SK-N-SH (cell line): ENCODE data around the gene HS6ST1. TPM values are rescaled to one million over a fixed set of nuclear protein-coding genes. Genes with fewer than 3 reads are reported as not detected.
A peak's percentile ranks its signal among the peaks of the same experiment; 100 is the strongest.

Source experiments
- CTCF ChIA-PET: fragments of 300-600, 350-600 bp; formaldehyde crosslinking; extraction: SDS; loops from one replicate; lab custom pipeline; 2021; lab: Yijun Ruan, JAX
- POLR2A ChIA-PET: fragments of 350-600 bp; sonication (Branson Sonifier 250); formaldehyde crosslinking; extraction: SDS; loops from one replicate; lab custom pipeline; 2020; ENCODE audit warnings: antibody characterized with exemption, inconsistent platforms; lab: Yijun Ruan, JAX
- DNase-seq: peaks from one replicate; pipeline ENCODE4 v3.0.0; 2012
- H2AFZ ChIP-seq: fragments of 200-600 bp; sonication (generic); 2 replicates; pipeline ENCODE4 v1.8.1; 2016; ENCODE audit warnings: antibody characterized with exemption, mild to moderate bottlenecking, low read depth
- H3F3A ChIP-seq: fragments of 200-600 bp; sonication (generic); replicated peaks from 2 replicates; pipeline ENCODE3; 2016; ENCODE audit warnings: antibody characterized with exemption, mild to moderate bottlenecking; ENCODE audit not compliant: insufficient read depth
- H3K27ac ChIP-seq, 2 experiments: fragments of 200-500 bp in 1 of 2; fragments of 200-600 bp in 1 of 2; sonication (Bioruptor generic) in 1 of 2; sonication (generic), shearing (Covaris generic) in 1 of 2; 2 replicates each; pipeline versions ENCODE4 v1.5.1 to v1.6.1; 2014 to 2016; ENCODE audit warnings: low read depth in 2 of 2, inconsistent platforms in 1 of 2, low read length in 1 of 2, mild to moderate bottlenecking in 1 of 2, mixed read lengths in 1 of 2
- H3K27me3 ChIP-seq: fragments of 200-600 bp; sonication (generic), shearing (Covaris generic); 2 replicates; pipeline ENCODE4 v1.6.1; 2016; ENCODE audit warnings: mixed run types; ENCODE audit not compliant: insufficient read depth
- H3K36me3 ChIP-seq, 2 experiments: fragments of 200-500 bp in 1 of 2; fragments of 200-600 bp in 1 of 2; sonication (Bioruptor generic) in 1 of 2; sonication (generic) in 1 of 2; replicated peaks in 1 of 2; 2 replicates each; pipeline versions ENCODE3 to v1.5.1; 2014 to 2016; ENCODE audit warnings: low read length in 1 of 2, mild to moderate bottlenecking in 1 of 2; ENCODE audit not compliant: insufficient read depth in 2 of 2, control insufficient read depth in 1 of 2
- H3K4me1 ChIP-seq, 2 experiments: fragments of 200-500 bp in 1 of 2; fragments of 200-600 bp in 1 of 2; sonication (Bioruptor generic) in 1 of 2; sonication (generic), shearing (Covaris generic) in 1 of 2; 2 replicates each; pipeline versions ENCODE4 v1.5.1 to v1.6.1; 2014 to 2016; ENCODE audit warnings: low read depth in 1 of 2, low read length in 1 of 2, mixed run types in 1 of 2; ENCODE audit not compliant: insufficient read depth in 2 of 2, control insufficient read depth in 1 of 2
- H3K4me2 ChIP-seq: fragments of 200-600 bp; sonication (generic), shearing (Covaris generic); 2 replicates; pipeline ENCODE4 v1.6.1; 2017; ENCODE audit warnings: mixed run types
- H3K4me3 ChIP-seq, 2 experiments: fragments of 200-500 bp in 1 of 2; fragments of 200-600 bp in 1 of 2; sonication (Bioruptor generic) in 1 of 2; sonication (generic), shearing (Covaris generic) in 1 of 2; 2 replicates each; pipeline versions ENCODE4 v1.5.1 to v1.8.1; 2014 to 2016; ENCODE audit warnings: low read depth in 2 of 2, inconsistent platforms in 1 of 2, low read length in 1 of 2, mild to moderate bottlenecking in 1 of 2, mixed read lengths in 1 of 2, moderate library complexity in 1 of 2
- H3K79me2 ChIP-seq: fragments of 200-600 bp; sonication (generic); 2 replicates; pipeline ENCODE4 v1.8.1; 2017; ENCODE audit warnings: mild to moderate bottlenecking; ENCODE audit not compliant: insufficient read depth
- H3K9ac ChIP-seq: fragments of 200-600 bp; sonication (generic); 2 replicates; pipeline ENCODE4 v1.6.1; 2017; ENCODE audit warnings: mixed run types
- H3K9me2 ChIP-seq: fragments of 200-600 bp; sonication (generic); 2 replicates; pipeline ENCODE4 v1.6.1; 2017; ENCODE audit warnings: mixed run types
- H3K9me3 ChIP-seq: fragments of 200-600 bp; sonication (generic); 2 replicates; pipeline ENCODE4 v1.6.1; 2017; ENCODE audit warnings: mixed run types, mild to moderate bottlenecking, moderate library complexity
- H4K20me1 ChIP-seq: fragments of 200-600 bp; sonication (generic); 2 replicates; pipeline ENCODE4 v1.6.1; 2017; ENCODE audit warnings: mild to moderate bottlenecking, mixed run types; ENCODE audit not compliant: insufficient read depth
- CHD2 ChIP-seq: fragments of 150-350 bp; IDR thresholded peaks from 2 replicates; pipeline ENCODE4 v1.6.1; 2018; ENCODE audit warnings: low read length; ENCODE audit not compliant: partially characterized antibody
- CTCF ChIP-seq: fragments of 200-600 bp; sonication (generic); IDR thresholded peaks from 2 replicates; pipeline ENCODE4 v1.6.1; 2017; ENCODE audit warnings: antibody characterized with exemption, mild to moderate bottlenecking, moderate library complexity
- ELF1 ChIP-seq: IDR thresholded peaks from 2 replicates; pipeline ENCODE4 v1.4.0; 2012
- EZH2phosphoT487 ChIP-seq: fragments of 200-600 bp; sonication (generic); IDR thresholded peaks from 2 replicates; pipeline ENCODE4 v1.6.1; 2017; ENCODE audit warnings: low read depth, mixed run types, mild to moderate bottlenecking, antibody characterized with exemption, moderate library complexity, borderline replicate concordance
- FOSL2 ChIP-seq: IDR thresholded peaks from 2 replicates; pipeline ENCODE4 v1.4.0; 2012; ENCODE audit warnings: low read depth, mild to moderate bottlenecking, moderate library complexity, borderline replicate concordance
- GABPA ChIP-seq: IDR thresholded peaks from 2 replicates; pipeline ENCODE4 v1.4.0; 2012; ENCODE audit warnings: low read depth, mild to moderate bottlenecking
- GATA2 ChIP-seq: sonication (generic); formaldehyde crosslinking; IDR thresholded peaks from 2 replicates; pipeline ENCODE4 v1.5.0; 2020; ENCODE audit warnings: mild to moderate bottlenecking, missing genetic modification reagents
- IRF3 ChIP-seq: fragments of 150-350 bp; IDR thresholded peaks from 2 replicates; pipeline ENCODE4 v1.6.1; 2016; ENCODE audit warnings: mild to moderate bottlenecking, low read depth, low read length
- JUND ChIP-seq: IDR thresholded peaks from 2 replicates; pipeline ENCODE4 v1.4.0; 2012
- MAX ChIP-seq: IDR thresholded peaks from 2 replicates; pipeline ENCODE4 v1.4.0; 2012; ENCODE audit warnings: low read depth
- MXI1 ChIP-seq: IDR thresholded peaks from 2 replicates; pipeline ENCODE4 v1.6.1; 2012; ENCODE audit warnings: mild to moderate bottlenecking, low read depth, low read length, improper control_type of control experiment
- NFIC ChIP-seq: IDR thresholded peaks from 2 replicates; pipeline ENCODE4 v1.4.0; 2012; ENCODE audit warnings: borderline replicate concordance
- POLR2AphosphoS5 ChIP-seq: IDR thresholded peaks from 2 replicates; pipeline ENCODE4 v1.6.1; 2012; ENCODE audit warnings: low read depth, low read length
- RAD21 ChIP-seq: IDR thresholded peaks from 2 replicates; pipeline ENCODE4 v1.6.1; 2012; ENCODE audit warnings: mild to moderate bottlenecking, low read length
- RCOR1 ChIP-seq: fragments of 150-350 bp; IDR thresholded peaks from 2 replicates; pipeline ENCODE4 v1.6.1; 2017; ENCODE audit warnings: antibody characterized with exemption, low read length
- REST ChIP-seq: IDR thresholded peaks from 2 replicates; pipeline ENCODE4 v1.6.1; 2012; ENCODE audit warnings: mild to moderate bottlenecking, low read depth, low read length, moderate library complexity
- RFX5 ChIP-seq: IDR thresholded peaks from 2 replicates; pipeline ENCODE4 v1.6.1; 2012; ENCODE audit warnings: mild to moderate bottlenecking, improper control_type of control experiment, low read length
- RXRA ChIP-seq: IDR thresholded peaks from 2 replicates; pipeline ENCODE4 v1.4.0; 2012; ENCODE audit warnings: low read depth, mild to moderate bottlenecking, borderline replicate concordance
- SIN3A ChIP-seq: IDR thresholded peaks from 2 replicates; pipeline ENCODE4 v1.6.1; 2012; ENCODE audit warnings: low read depth, mild to moderate bottlenecking, low read length, moderate library complexity, borderline replicate concordance
- SMC3 ChIP-seq: IDR thresholded peaks from 2 replicates; pipeline ENCODE4 v1.6.1; 2012; ENCODE audit warnings: low read depth, low read length, improper control_type of control experiment
- TAF1 ChIP-seq: IDR thresholded peaks from 2 replicates; pipeline ENCODE4 v1.6.1; 2012; ENCODE audit warnings: low read depth, mild to moderate bottlenecking, low read length, moderate library complexity, borderline replicate concordance
- TCF12 ChIP-seq: IDR thresholded peaks from 2 replicates; pipeline ENCODE4 v1.4.0; 2012
- TEAD4 ChIP-seq: IDR thresholded peaks from 2 replicates; pipeline ENCODE4 v1.4.0; 2012; ENCODE audit warnings: mild to moderate bottlenecking, borderline replicate concordance; ENCODE audit not compliant: insufficient read depth
- USF1 ChIP-seq: IDR thresholded peaks from 2 replicates; pipeline ENCODE4 v1.4.0; 2012; ENCODE audit warnings: low read depth, borderline replicate concordance
- WGBS: methylation state at CpG from one replicate; pipeline ENCODE4 v1.1.6; 2017; ENCODE audit warnings: low lambda C conversion rate; 5-methylcytosine and 5-hydroxymethylcytosine counted together
- polyA plus RNA-seq, 3 experiments: library from polyadenylated mRNA; depleted of rRNA; stranded (reverse); fragments of >200 nt; gene quantifications; 2 replicates each; pipeline ENCODE4 v1.2.3, GENCODE V29; 2012

Gene HS6ST1
- polyA plus RNA-seq, 1 of the 3 experiments (the other 2 are of a cell fraction): 5.9 TPM

GRCh38 chr2:128321784-128322714, 3.4 kb upstream of the HS6ST1 start:
- POLR2A ChIA-PET: interaction anchor here (1.2 kb wide), 1 partner anchor 26 kb away, joined by 4 read pairs; no protein-coding TSS in a partner anchor
- TF ChIP-seq TCF12 (no peak), EZH2phosphoT487 (no peak), ELF1 (no peak), REST (no peak), MAX (peak; percentile 27; the same call in 1 of the 2 replicates), FOSL2 (no peak), JUND (no peak), TAF1 (no peak), IRF3 (no peak), RCOR1 (no peak), TEAD4 (no peak), SIN3A (no peak), CTCF (peak; percentile 90), GATA2 (CRISPR knock-in tag) (no peak), RFX5 (0 out of 2 replicates have a peak, but pooled peaks have one; percentile 33), SMC3 (peak; percentile 89), NFIC (no peak), MXI1 (peak; percentile 52; the same call in 1 of the 2 replicates), CHD2 (peak; percentile 56), RAD21 (peak; percentile 88), POLR2AphosphoS5 (no peak), USF1 (no peak), RXRA (no peak), GABPA (no peak)

More at GRCh38 chr2:128321784-128322714, 3.4 kb upstream of the HS6ST1 start:
- 70% methylated on average over 11 of the region's 91 CpGs for WGBS
- peak overlapping the region; percentile 60 to 68 for H3K4me3 ChIP-seq
- no peaks in the 10 kb centered on the region for H3K36me3 ChIP-seq
- peak overlapping the region in 1 of 2 experiments; percentile 79; a peak in 1 of 4 replicates for H3K27ac ChIP-seq
- H3K9me3 ChIP-seq: no peaks in the 10 kb centered on the region
- peaks cover 3 to 38% of the 10 kb centered on the region in 2 experiments; a peak in 2 of 4 replicates for H3K4me1 ChIP-seq
- DNase-seq: peak; percentile 96
- 0 out of 2 replicates have a peak, but pooled peaks cover 6% of the 10 kb centered on the region for H3K79me2 ChIP-seq
- CTCF ChIA-PET: interaction anchor here (0.6 to 2.3 kb wide), 24 partner anchors 13 to 911 kb away, joined by 3 to 13 read pairs (median 4); no protein-coding TSS in a partner anchor
- H3F3A ChIP-seq: no peaks in the 10 kb centered on the region
- H3K27me3 ChIP-seq: no peaks in the 10 kb centered on the region
- peaks cover 8% of the 10 kb centered on the region for H4K20me1 ChIP-seq
- H3K9ac ChIP-seq: peak overlapping the region; percentile 62; the same call in 1 of the 2 replicates
- H3K9me2 ChIP-seq: no peaks in the 10 kb centered on the region
- H2AFZ ChIP-seq: peak overlapping the region; percentile 82
- H3K4me2 ChIP-seq: peak overlapping the region; percentile 74
